HepG2 (cell line): ENCODE results near the gene MAP3K21.

ENCODE experiments used
- CEBPB ChIP-seq: IDR thresholded peaks from 2 replicates; pipeline ENCODE4 v1.6.1; 2011; ENCODE audit warnings: low read depth, low read length, improper control_type of control experiment, borderline replicate concordance
- CTCF ChIP-seq: sonication (generic); formaldehyde crosslinking; IDR thresholded peaks from 2 replicates; pipeline ENCODE4 v1.5.0; 2020; ENCODE audit warnings: mild to moderate bottlenecking, missing genetic modification reagents, moderate library complexity
- HNRNPUL1 ChIP-seq: fragments of 200-400 bp; formaldehyde crosslinking; IDR thresholded peaks from 2 replicates; pipeline ENCODE4 v1.6.1; 2017; ENCODE audit warnings: low read depth, mild to moderate bottlenecking, low read length, moderate library complexity

GRCh38 chr1:233300326-233300725 is 27.2 kb upstream of the MAP3K21 start:
- no peak for TF ChIP-seq CTCF (CRISPR knock-in tag)
- no peak for TF ChIP-seq CEBPB
- no peak for TF ChIP-seq HNRNPUL1
